ENCODE results near the gene ENTREP1.
"Not testable (repeated sequence)": the region's sequence is repeated elsewhere in the genome, so short reads cannot be mapped to it uniquely, and the experiment has no call there.

Gene ENTREP1

DNA sequence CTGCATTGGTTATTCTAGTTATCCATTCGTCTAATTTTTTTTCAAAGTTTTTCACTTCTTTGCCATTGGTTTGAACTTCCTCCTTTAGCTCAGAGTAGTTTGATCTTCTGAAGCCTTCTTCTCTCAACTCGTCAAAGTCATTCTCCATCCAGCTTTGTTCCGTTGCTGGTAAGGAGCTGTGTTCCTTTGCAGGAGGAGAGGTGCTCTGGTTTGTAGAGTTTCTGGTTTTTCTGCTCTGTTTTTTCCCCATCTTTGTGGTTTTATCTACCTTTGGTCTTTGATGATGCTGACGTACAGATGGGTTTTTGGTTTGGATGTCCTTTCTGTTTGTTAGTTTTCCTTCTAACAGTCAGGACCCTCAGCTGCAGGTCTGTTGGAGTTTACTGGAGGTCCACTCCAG is 114.6 kb downstream of the ENTREP1 start:
- not testable (repeated sequence) for H3K27ac ChIP-seq (ENCODE audit: low read length, poor library complexity, severe bottlenecking); H3K18ac ChIP-seq (ENCODE audit: low read depth in 1 of 2, low read length in 2 of 2); H4K91ac ChIP-seq (ENCODE audit: low read length); H3K14ac ChIP-seq (ENCODE audit: low read length in 2 of 2); H2BK15ac ChIP-seq (ENCODE audit: low read depth, poor library complexity, severe bottlenecking); H3K79me1 ChIP-seq (replicated peaks; ENCODE audit: low read length, poor library complexity, severe bottlenecking); H3K9ac ChIP-seq (ENCODE audit: low read length); H2AFZ ChIP-seq (ENCODE audit: low read depth, low read length); H3K9me3 ChIP-seq (ENCODE audit: control insufficient read depth, low read length); H4K8ac ChIP-seq (ENCODE audit: low read length); H2BK12ac ChIP-seq (ENCODE audit: low read length in 2 of 2); H2AK5ac ChIP-seq (ENCODE audit: low read length, severe bottlenecking); H2BK120ac ChIP-seq (ENCODE audit: low read depth, low read length); H3K4me2 ChIP-seq (ENCODE audit: low read length, poor library complexity, severe bottlenecking); H3K23ac ChIP-seq (ENCODE audit: low read length in 2 of 2); H3K4ac ChIP-seq (ENCODE audit: low read depth in 1 of 2, low read length in 2 of 2); DNase-seq; H3K4me3 ChIP-seq (ENCODE audit: insufficient read depth in 1 of 2, low read depth in 1 of 2, low read length in 2 of 2); H3K27me3 ChIP-seq (ENCODE audit: control insufficient read depth in 1 of 2, insufficient read depth in 1 of 2, low read length in 2 of 2); H2BK5ac ChIP-seq (ENCODE audit: low read depth, low read length, poor library complexity, severe bottlenecking); H3K36me3 ChIP-seq (ENCODE audit: control insufficient read depth in 1 of 2, insufficient read depth in 2 of 2, low read depth in 1 of 2, low read length in 2 of 2)
- peaks cover 20% of the 10 kb centered on the region for H3K4me1 ChIP-seq (ENCODE audit: control insufficient read depth, insufficient read depth, low read depth, low read length)
- WGBS = 92% methylated on average over 2 of the region's 4 CpGs

DNA sequence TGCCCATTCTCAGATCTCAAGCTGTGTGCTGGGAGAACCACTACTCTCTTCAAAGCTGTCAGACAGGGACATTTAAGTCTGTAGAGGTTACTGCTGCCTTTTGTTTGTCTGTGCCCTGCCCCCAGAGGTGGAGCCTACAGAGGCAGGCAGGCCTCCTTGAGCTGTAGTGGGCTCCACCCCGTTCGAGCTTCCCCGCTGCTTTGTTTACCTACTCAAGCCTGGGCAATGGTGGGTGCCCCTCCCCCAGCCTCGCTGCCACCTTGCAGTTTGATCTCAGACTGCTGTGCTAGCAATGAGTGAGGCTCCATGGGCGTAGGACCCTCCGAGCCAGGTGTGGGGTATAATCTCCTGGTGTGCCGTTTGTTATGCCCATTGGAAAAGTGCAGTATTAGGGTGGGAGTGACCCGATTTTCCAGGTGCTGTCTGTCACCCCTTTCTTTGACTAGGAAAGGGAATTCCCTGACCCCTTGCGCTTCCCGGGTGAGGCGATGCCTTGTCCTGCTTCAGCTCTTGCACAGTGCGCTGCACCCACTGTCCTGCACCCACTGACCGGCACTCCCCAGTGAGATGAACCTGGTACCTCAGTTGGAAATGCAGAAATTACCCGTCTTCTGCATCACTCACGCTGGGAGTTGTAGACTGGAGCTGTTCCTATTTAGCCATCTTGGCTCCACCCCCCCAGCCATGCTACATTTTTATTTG is 115.4 kb downstream of the ENTREP1 start:
- not testable (repeated sequence) for H3K79me1 ChIP-seq (replicated peaks; ENCODE audit: low read length, poor library complexity, severe bottlenecking); H3K36me3 ChIP-seq (ENCODE audit: control insufficient read depth in 1 of 2, insufficient read depth in 2 of 2, low read depth in 1 of 2, low read length in 2 of 2); H3K4me3 ChIP-seq (ENCODE audit: insufficient read depth in 1 of 2, low read depth in 1 of 2, low read length in 2 of 2); H3K9me3 ChIP-seq (ENCODE audit: control insufficient read depth, low read length); H2AK5ac ChIP-seq (ENCODE audit: low read length, severe bottlenecking); H3K4ac ChIP-seq (ENCODE audit: low read depth in 1 of 2, low read length in 2 of 2); H2BK12ac ChIP-seq (ENCODE audit: low read length in 2 of 2); H3K23ac ChIP-seq (ENCODE audit: low read length in 2 of 2); H2BK120ac ChIP-seq (ENCODE audit: low read depth, low read length); H3K4me2 ChIP-seq (ENCODE audit: low read length, poor library complexity, severe bottlenecking); H3K18ac ChIP-seq (ENCODE audit: low read depth in 1 of 2, low read length in 2 of 2); H2AFZ ChIP-seq (ENCODE audit: low read depth, low read length); H3K27ac ChIP-seq (ENCODE audit: low read length, poor library complexity, severe bottlenecking); H4K8ac ChIP-seq (ENCODE audit: low read length); H2BK5ac ChIP-seq (ENCODE audit: low read depth, low read length, poor library complexity, severe bottlenecking); DNase-seq; H3K9ac ChIP-seq (ENCODE audit: low read length); H3K27me3 ChIP-seq (ENCODE audit: control insufficient read depth in 1 of 2, insufficient read depth in 1 of 2, low read length in 2 of 2); H2BK15ac ChIP-seq (ENCODE audit: low read depth, poor library complexity, severe bottlenecking); H3K14ac ChIP-seq (ENCODE audit: low read length in 2 of 2); H4K91ac ChIP-seq (ENCODE audit: low read length)
- 94% methylated on average over 15 of the region's 15 CpGs for WGBS
- H3K4me1 ChIP-seq (ENCODE audit: control insufficient read depth, insufficient read depth, low read depth, low read length) = peaks cover 20% of the 10 kb centered on the region

Measured in mesenchymal stem cell (in vitro differentiated cells and primary cell).